ENCODE data around the gene PDXK. TPM values are rescaled to one million over a fixed set of nuclear protein-coding genes. Genes with fewer than 3 reads are reported as not detected.

The PDXK gene
- total RNA-seq, 4 donors from 2014 or later = 15.9 to 89.8 (median 49.8) TPM

- no peak for DNase-seq
- TF ChIP-seq POLR2A (IDR thresholded peaks at IDR 0.05) = no peak
- no peak for TF ChIP-seq CTCF (IDR thresholded peaks at IDR 0.05)
- Histone ChIP-seq H3K27ac (no peak overlapping the region), H3K36me3 (no peaks in the 10 kb centered on the region), H3K27me3 (no peaks in the 10 kb centered on the region), H3K9me3 (no peaks in the 10 kb centered on the region), H3K4me1 (peaks cover 3 to 22% of the 10 kb centered on the region in 2 donors), H3K4me3 (no peak overlapping the region)
- intact Hi-C loops (cut with DNase I; ENCODE audit: low total_unique reads) = no loop called here
These were observed 3.0 kb downstream of the PDXK start for GRCh38 chr21:43721939-43722338.

- intact Hi-C loops (cut with DNase I; ENCODE audit: low total_unique reads) = no loop called here
These were observed 4.7 kb downstream of the PDXK start for GRCh38 chr21:43723648-43724047.

GRCh38 chr21:43726686-43727518 lies 8.0 kb downstream of the PDXK start:
- Histone ChIP-seq H3K36me3 (no peaks in the 10 kb centered on the region), H3K4me1 (peaks cover 0 to 26% of the 10 kb centered on the region in 2 donors), H3K4me3 (no peak overlapping the region), H3K9me3 (no peaks in the 10 kb centered on the region), H3K27ac (peak overlapping the region; percentile 92 to 98), H3K27me3 (no peaks in the 10 kb centered on the region)
- TF ChIP-seq POLR2A (IDR thresholded peaks at IDR 0.05) = no peak
- TF ChIP-seq CTCF (IDR thresholded peaks at IDR 0.05) = no peak
- DNase-seq = no peak
- intact Hi-C loops (cut with DNase I; ENCODE audit: low total_unique reads) = no loop called here

More at GRCh38 chr21:43723648-43724047, 4.7 kb downstream of the PDXK start:
- Histone ChIP-seq H3K4me1 (peaks cover 3 to 34% of the 10 kb centered on the region in 2 donors), H3K27ac (no peak overlapping the region), H3K4me3 (no peak overlapping the region), H3K27me3 (no peaks in the 10 kb centered on the region), H3K36me3 (no peaks in the 10 kb centered on the region), H3K9me3 (no peaks in the 10 kb centered on the region)
- no peak for DNase-seq
- TF ChIP-seq POLR2A (IDR thresholded peaks at IDR 0.05) = no peak
- TF ChIP-seq CTCF (IDR thresholded peaks at IDR 0.05) = no peak

- H3K27ac ChIP-seq = peak overlapping the region; percentile 92 to 98
- intact Hi-C loops (cut with DNase I; ENCODE audit: low total_unique reads) = no loop called here
- H3K9me3 ChIP-seq = no peaks in the 10 kb centered on the region
- TF ChIP-seq CTCF (IDR thresholded peaks at IDR 0.05) = no peak
- TF ChIP-seq POLR2A (IDR thresholded peaks at IDR 0.05) = no peak
- H3K36me3 ChIP-seq = no peaks in the 10 kb centered on the region
- H3K4me3 ChIP-seq = peak overlapping the region in 1 of 2 donors; percentile 55
- DNase-seq = peak; percentile 53
- no peaks in the 10 kb centered on the region for H3K27me3 ChIP-seq
- H3K4me1 ChIP-seq = peaks cover 0 to 31% of the 10 kb centered on the region in 2 donors
These were observed 8.7 kb downstream of the PDXK start for GRCh38 chr21:43727519-43728153.

- Histone ChIP-seq H3K27me3 (no peaks in the 10 kb centered on the region), H3K36me3 (no peaks in the 10 kb centered on the region), H3K9me3 (no peaks in the 10 kb centered on the region), H3K27ac (peak overlapping the region; percentile 92 to 98), H3K4me1 (peaks cover 0 to 31% of the 10 kb centered on the region in 2 donors), H3K4me3 (peak overlapping the region; percentile 53 to 55)
- TF ChIP-seq CTCF (IDR thresholded peaks at IDR 0.05) (no peak), POLR2A (IDR thresholded peaks at IDR 0.05) (no peak)
- DNase-seq = peak in 1 of 2 donors; percentile 47
- intact Hi-C loops (cut with DNase I; ENCODE audit: low total_unique reads) = no loop called here
These were observed 9.2 kb downstream of the PDXK start for GRCh38 chr21:43728154-43728466.

Measured in uterus (tissue), 4 donors.